Panc1 (cell line): ENCODE results near the gene MTR. TPM values are rescaled to one million over a fixed set of nuclear protein-coding genes. Genes with fewer than 3 reads are reported as not detected.

ENCODE experiments used
- ATAC-seq: fragments of 200-7000 bp; cut with Tn5 transposase; 2 replicates; pipeline ENCODE4 v1.9.1; 2020; ENCODE audit warnings: mild to moderate bottlenecking, moderate library complexity
- BruUV-seq: library from RNA; stranded (reverse); fragments of 400-500 nt; replicated peaks from 2 replicates; lab custom pipeline; 2021; lab: Mats Ljungman, UMichigan
- CTCF ChIA-PET: fragments of 300-600 bp; sonication (Branson Sonifier 250); formaldehyde crosslinking; loops from one replicate; lab custom pipeline; 2022; ENCODE audit warnings: antibody characterized with exemption; lab: Charles Lee
- POLR2A ChIA-PET: fragments of 300-600 bp; sonication (Branson Sonifier 250); formaldehyde crosslinking; loops from one replicate; lab custom pipeline; 2022; ENCODE audit warnings: antibody characterized with exemption; lab: Charles Lee
- DNase-seq: peaks from one replicate; pipeline ENCODE4 v3.0.0-alpha.2; 2010; ENCODE audit warnings: low read depth, low spot score
- H3K27ac ChIP-seq: 2 replicates; pipeline ENCODE4 v1.5.1; 2011; ENCODE audit warnings: mild to moderate bottlenecking, low read length, inconsistent platforms
- H3K27me3 ChIP-seq: fragments of 200-500 bp; sonication (Bioruptor generic); 2 replicates; pipeline ENCODE4 v1.6.0; 2014; ENCODE audit warnings: low read length, inconsistent platforms; ENCODE audit not compliant: control insufficient read depth, insufficient read depth
- H3K36me3 ChIP-seq: fragments of 200-500 bp; sonication (Bioruptor generic); 2 replicates; pipeline ENCODE4 v1.5.1; 2014; ENCODE audit warnings: inconsistent platforms, mild to moderate bottlenecking, low read length, moderate library complexity; ENCODE audit not compliant: control insufficient read depth, insufficient read depth
- H3K4me1 ChIP-seq: 2 replicates; pipeline ENCODE4 v1.5.1; 2011; ENCODE audit warnings: inconsistent platforms, mild to moderate bottlenecking, low read length, moderate library complexity; ENCODE audit not compliant: control insufficient read depth, insufficient read depth
- H3K4me3 ChIP-seq, 2 experiments: 2 replicates each; pipeline ENCODE4 v1.5.1; 2011 to 2012; ENCODE audit warnings: low read depth in 2 of 2, low read length in 2 of 2, mild to moderate bottlenecking in 2 of 2, inconsistent platforms in 1 of 2, moderate library complexity in 1 of 2
- H3K9me3 ChIP-seq: fragments of 200-500 bp; sonication (Bioruptor generic); 2 replicates; pipeline ENCODE4 v1.5.1; 2014; ENCODE audit warnings: low read depth, mild to moderate bottlenecking, inconsistent platforms, low read length, moderate library complexity; ENCODE audit not compliant: control insufficient read depth, insufficient read depth
- POLR2AphosphoS5 ChIP-seq: IDR thresholded peaks from 2 replicates; pipeline ENCODE4 v1.6.1; 2012; ENCODE audit warnings: mild to moderate bottlenecking, low read depth, low read length, moderate library complexity
- REST ChIP-seq, 2 experiments: IDR thresholded peaks; 2 replicates each; pipeline ENCODE4 v1.6.1; 2011 to 2012; ENCODE audit warnings: low read depth in 2 of 2, control low read depth in 1 of 2, low read length in 1 of 2, mild to moderate bottlenecking in 1 of 2, moderate library complexity in 1 of 2; ENCODE audit not compliant: insufficient read depth in 1 of 2
- SIN3A ChIP-seq: IDR thresholded peaks from 2 replicates; pipeline ENCODE4 v1.6.1; 2012; ENCODE audit warnings: low read depth, mild to moderate bottlenecking, low read length, moderate library complexity, borderline replicate concordance; ENCODE audit not compliant: insufficient read depth
- TCF7L2 ChIP-seq: IDR thresholded peaks from 2 replicates; pipeline ENCODE4 v1.6.1; 2011; ENCODE audit warnings: mild to moderate bottlenecking, low read depth, low read length, inconsistent platforms
- in situ Hi-C: cut with HindIII; loops from 2 replicates; pipeline ENCODE4 v1.10.0; 2016; ENCODE audit warnings: low sequenced_read_pairs, low pct_unique_long_range_greater_than_20kb
- intact Hi-C: fragments of 100-400 bp; cut with micrococcal nuclease; formaldehyde crosslinking; loops from one replicate; pipeline ENCODE4 v1.10.0; 2022; ENCODE audit not compliant: unreplicated experiment
- total RNA-seq: library from RNA; stranded (reverse); gene quantifications from one replicate; pipeline ENCODE4 v1.2.1, GENCODE V29; 2021; ENCODE audit not compliant: unreplicated experiment
- TF ChIP-seq, protein P1 (sequence below): fragments of 450-650 bp; IDR thresholded peaks from 2 replicates; pipeline ENCODE4 v1.5.1; 2017; ENCODE audit warnings: mild to moderate bottlenecking

The MTR gene
- total RNA-seq, 1 experiment from 2014 or later: 33.7 TPM

GRCh38 chr1:236806634-236807033 is 11.5 kb downstream of the MTR start:
- no TSS peak for BruUV-seq

DNA sequence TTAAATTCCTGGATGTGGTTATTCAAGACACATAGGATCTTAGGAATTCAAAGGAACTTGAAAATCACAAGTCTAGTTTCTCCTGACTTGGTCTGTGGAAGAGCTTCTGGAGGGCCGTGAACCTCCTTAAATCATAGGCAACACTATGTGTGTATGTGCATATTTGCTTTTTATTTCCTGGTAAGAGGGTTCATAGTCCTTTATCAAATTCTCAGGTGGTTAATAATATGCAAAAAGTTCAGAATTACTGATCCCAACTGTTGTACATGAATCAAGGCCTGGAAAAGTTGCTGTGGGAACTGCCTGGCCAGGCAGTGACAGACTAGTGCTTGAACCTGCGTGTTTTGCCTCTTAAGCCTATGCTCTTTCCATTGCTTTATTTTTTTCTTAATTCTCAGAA is 12.9 kb downstream of the MTR start:
- ChIA-PET POLR2A (no interaction called here), CTCF (interaction anchor here (0.6 kb wide), 1 partner anchor 54 kb away, joined by 4 read pairs; no protein-coding TSS in a partner anchor)
- Histone ChIP-seq H3K4me1 (no peaks in the 10 kb centered on the region), H3K27me3 (no peaks in the 10 kb centered on the region), H3K9me3 (no peaks in the 10 kb centered on the region), H3K27ac (no peak overlapping the region), H3K36me3 (peaks cover 3% of the 10 kb centered on the region; the same call in 1 of the 2 replicates), H3K4me3 (no peak overlapping the region)
- no peak for ATAC-seq
- in situ Hi-C loops: no loop called here
- TF ChIP-seq POLR2AphosphoS5 (no peak), REST (IDR thresholded peaks at IDR 0.05; ENCODE audit: insufficient read depth in 1 of 2, low read depth in 2 of 2, low read length in 1 of 2) (no peak), TCF7L2 (no peak), SIN3A (no peak)
- TF ChIP-seq, protein P1, sequence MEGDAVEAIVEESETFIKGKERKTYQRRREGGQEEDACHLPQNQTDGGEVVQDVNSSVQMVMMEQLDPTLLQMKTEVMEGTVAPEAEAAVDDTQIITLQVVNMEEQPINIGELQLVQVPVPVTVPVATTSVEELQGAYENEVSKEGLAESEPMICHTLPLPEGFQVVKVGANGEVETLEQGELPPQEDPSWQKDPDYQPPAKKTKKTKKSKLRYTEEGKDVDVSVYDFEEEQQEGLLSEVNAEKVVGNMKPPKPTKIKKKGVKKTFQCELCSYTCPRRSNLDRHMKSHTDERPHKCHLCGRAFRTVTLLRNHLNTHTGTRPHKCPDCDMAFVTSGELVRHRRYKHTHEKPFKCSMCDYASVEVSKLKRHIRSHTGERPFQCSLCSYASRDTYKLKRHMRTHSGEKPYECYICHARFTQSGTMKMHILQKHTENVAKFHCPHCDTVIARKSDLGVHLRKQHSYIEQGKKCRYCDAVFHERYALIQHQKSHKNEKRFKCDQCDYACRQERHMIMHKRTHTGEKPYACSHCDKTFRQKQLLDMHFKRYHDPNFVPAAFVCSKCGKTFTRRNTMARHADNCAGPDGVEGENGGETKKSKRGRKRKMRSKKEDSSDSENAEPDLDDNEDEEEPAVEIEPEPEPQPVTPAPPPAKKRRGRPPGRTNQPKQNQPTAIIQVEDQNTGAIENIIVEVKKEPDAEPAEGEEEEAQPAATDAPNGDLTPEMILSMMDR: no peak
- BruUV-seq: no TSS peak
- intact Hi-C loops: no loop called here
- no peak for DNase-seq

More at GRCh38 chr1:236806634-236807033, 11.5 kb downstream of the MTR start:
- peaks cover 3% of the 10 kb centered on the region; the same call in 1 of the 2 replicates for H3K36me3 ChIP-seq
- no peaks in the 10 kb centered on the region for H3K27me3 ChIP-seq
- POLR2A ChIA-PET: no interaction called here
- TF ChIP-seq POLR2AphosphoS5 (no peak), REST (IDR thresholded peaks at IDR 0.05; ENCODE audit: insufficient read depth in 1 of 2, low read depth in 2 of 2, low read length in 1 of 2) (no peak), SIN3A (no peak), TCF7L2 (no peak)
- TF ChIP-seq, protein P1: no peak
- in situ Hi-C loops: no loop called here
- no peak for DNase-seq
- no peaks in the 10 kb centered on the region for H3K4me1 ChIP-seq
- no peak overlapping the region for H3K4me3 ChIP-seq
- intact Hi-C loops: no loop called here
- H3K9me3 ChIP-seq: no peaks in the 10 kb centered on the region
- no peak overlapping the region for H3K27ac ChIP-seq
- CTCF ChIA-PET: no interaction called here
- ATAC-seq: no peak
